ENCODE measurements around the gene C2CD4C.
"Not testable (repeated sequence)": the region's sequence is repeated elsewhere in the genome, so short reads cannot be mapped to it uniquely, and the experiment has no call there.

Gene C2CD4C

DNA sequence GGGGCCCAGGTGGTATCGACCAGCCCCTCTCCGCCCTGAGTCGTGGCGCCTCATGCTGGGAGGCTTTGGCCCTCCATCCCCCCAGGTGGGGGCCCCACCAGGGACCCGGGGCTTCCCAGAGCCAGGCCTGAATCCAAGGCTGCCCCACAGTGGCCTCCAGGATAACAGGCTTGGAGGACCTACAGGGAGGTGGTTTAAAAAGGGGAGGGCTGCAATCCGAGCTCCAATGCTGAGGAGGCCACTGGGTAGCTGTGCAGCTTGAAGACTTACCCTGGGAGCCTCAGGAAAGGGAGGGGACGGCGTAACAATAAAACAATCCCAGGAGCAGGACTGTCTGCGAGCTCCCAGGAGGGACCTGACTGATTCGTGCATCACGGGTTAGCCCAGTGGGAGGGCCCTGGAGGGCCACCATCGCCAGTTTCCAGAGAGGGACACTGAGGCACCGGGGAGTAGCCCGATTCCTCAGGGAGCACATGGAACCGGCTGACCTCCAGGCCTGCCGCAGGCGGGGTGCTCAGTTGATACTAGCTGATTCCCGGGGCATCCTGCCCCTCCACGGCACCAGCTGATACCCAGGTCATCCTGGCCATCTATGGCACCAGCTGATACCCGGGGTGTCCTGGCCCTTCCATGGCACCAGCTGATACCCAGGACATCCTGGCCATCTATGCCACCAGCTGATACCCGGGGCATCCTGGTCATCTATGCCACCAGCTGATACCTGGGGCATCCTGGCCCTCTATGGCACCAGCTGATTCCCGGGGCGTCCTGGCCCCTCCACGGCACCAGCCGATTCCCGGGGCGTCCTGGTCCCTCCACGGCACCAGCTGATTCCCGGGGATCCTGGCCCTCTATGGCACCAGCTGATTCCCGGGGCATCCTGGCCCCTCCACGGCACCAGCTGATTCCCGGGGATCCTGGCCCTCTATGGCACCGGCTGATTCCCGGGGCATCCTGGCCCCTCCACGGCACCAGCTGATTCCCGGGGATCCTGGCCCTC is 3.7 kb upstream of the C2CD4C start:
- DNase-seq (ENCODE audit: low read depth) = no peak
- TF ChIP-seq, protein P1, sequence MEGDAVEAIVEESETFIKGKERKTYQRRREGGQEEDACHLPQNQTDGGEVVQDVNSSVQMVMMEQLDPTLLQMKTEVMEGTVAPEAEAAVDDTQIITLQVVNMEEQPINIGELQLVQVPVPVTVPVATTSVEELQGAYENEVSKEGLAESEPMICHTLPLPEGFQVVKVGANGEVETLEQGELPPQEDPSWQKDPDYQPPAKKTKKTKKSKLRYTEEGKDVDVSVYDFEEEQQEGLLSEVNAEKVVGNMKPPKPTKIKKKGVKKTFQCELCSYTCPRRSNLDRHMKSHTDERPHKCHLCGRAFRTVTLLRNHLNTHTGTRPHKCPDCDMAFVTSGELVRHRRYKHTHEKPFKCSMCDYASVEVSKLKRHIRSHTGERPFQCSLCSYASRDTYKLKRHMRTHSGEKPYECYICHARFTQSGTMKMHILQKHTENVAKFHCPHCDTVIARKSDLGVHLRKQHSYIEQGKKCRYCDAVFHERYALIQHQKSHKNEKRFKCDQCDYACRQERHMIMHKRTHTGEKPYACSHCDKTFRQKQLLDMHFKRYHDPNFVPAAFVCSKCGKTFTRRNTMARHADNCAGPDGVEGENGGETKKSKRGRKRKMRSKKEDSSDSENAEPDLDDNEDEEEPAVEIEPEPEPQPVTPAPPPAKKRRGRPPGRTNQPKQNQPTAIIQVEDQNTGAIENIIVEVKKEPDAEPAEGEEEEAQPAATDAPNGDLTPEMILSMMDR (IDR thresholded peaks at IDR 0.05; ENCODE audit: control insufficient read depth, insufficient read depth, low read depth, low read length, missing control alignments) = no peak
- no peak overlapping the region for H3K4me3 ChIP-seq (ENCODE audit: control insufficient read depth, low read depth, low read length)

- TF ChIP-seq, protein P1 (IDR thresholded peaks at IDR 0.05; ENCODE audit: control insufficient read depth, insufficient read depth, low read depth, low read length, missing control alignments) = no peak
- no peak for DNase-seq (ENCODE audit: low read depth)
- no peak overlapping the region for H3K4me3 ChIP-seq (ENCODE audit: control insufficient read depth, low read depth, low read length)
Measured at GRCh38 chr19:411723-412355, 2.9 kb upstream of the C2CD4C start.

- not testable (repeated sequence) for H3K4me3 ChIP-seq (ENCODE audit: control insufficient read depth, low read depth, low read length); DNase-seq (ENCODE audit: low read depth)
Measured at GRCh38 chr19:411121-411722, 2.3 kb upstream of the C2CD4C start.

GRCh38 chr19:410243-410781 is 1.4 kb upstream of the C2CD4C start:
- TF ChIP-seq, protein P1 (IDR thresholded peaks at IDR 0.05; ENCODE audit: control insufficient read depth, insufficient read depth, low read depth, low read length, missing control alignments) = no peak
- no peak overlapping the region for H3K4me3 ChIP-seq (ENCODE audit: control insufficient read depth, low read depth, low read length)
- no peak for DNase-seq (ENCODE audit: low read depth)

DNA sequence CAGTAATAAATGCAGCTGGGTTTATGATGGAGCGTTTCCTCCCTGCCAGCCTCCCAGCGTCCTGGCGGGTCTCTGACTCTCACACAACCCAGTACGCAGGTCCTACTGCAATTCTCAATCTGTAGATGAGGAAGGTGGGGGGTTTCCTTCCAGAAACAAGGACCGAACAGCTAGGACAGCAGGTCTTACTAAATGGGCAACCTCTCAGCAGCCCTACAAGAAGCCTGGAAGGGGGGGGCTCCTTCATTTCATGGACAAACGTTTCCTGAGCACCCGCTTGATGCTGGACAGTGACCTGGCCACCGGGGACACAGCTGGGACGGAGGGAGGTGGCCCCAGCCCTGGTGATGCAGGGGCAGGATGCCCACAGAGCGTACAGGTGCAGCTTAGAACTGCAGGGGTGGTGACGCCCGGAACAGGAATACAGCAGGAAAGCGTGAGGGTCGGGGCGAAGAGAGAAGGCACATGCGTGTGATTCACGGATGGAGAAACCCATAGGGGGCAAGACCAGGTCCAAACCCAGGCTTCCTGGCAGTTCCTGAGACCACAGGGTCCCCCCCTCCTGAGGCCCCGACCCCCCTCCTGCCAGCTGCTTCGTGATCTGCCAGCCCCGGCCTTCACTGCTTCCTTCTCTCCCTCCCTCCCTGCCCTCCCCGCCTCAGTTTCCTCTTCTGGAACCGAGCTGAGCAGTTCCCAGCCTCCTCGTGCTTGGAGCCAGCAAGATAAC is 732 bp upstream of the C2CD4C start:
- TF ChIP-seq, protein P1 (IDR thresholded peaks at IDR 0.05; ENCODE audit: control insufficient read depth, insufficient read depth, low read depth, low read length, missing control alignments) = no peak
- no peak overlapping the region for H3K4me3 ChIP-seq (ENCODE audit: control insufficient read depth, low read depth, low read length)
- no peak for DNase-seq (ENCODE audit: low read depth)

- TF ChIP-seq, protein P1 (IDR thresholded peaks at IDR 0.05; ENCODE audit: control insufficient read depth, insufficient read depth, low read depth, low read length, missing control alignments) = no peak
- no peak overlapping the region for H3K4me3 ChIP-seq (ENCODE audit: control insufficient read depth, low read depth, low read length)
- no peak for DNase-seq (ENCODE audit: low read depth)
Measured at GRCh38 chr19:408441-408901, 476 bp downstream of the C2CD4C start.

All from AG09309 (cell line).